NCI-H1417 (cell line): ENCODE results near the gene WDR75.

ENCODE experiments used
- DNase-seq, 3 experiments: peaks; one replicate each; lab custom pipeline; 2025; lab: John Stamatoyannopoulos, UW

WDR75 gene

DNA sequence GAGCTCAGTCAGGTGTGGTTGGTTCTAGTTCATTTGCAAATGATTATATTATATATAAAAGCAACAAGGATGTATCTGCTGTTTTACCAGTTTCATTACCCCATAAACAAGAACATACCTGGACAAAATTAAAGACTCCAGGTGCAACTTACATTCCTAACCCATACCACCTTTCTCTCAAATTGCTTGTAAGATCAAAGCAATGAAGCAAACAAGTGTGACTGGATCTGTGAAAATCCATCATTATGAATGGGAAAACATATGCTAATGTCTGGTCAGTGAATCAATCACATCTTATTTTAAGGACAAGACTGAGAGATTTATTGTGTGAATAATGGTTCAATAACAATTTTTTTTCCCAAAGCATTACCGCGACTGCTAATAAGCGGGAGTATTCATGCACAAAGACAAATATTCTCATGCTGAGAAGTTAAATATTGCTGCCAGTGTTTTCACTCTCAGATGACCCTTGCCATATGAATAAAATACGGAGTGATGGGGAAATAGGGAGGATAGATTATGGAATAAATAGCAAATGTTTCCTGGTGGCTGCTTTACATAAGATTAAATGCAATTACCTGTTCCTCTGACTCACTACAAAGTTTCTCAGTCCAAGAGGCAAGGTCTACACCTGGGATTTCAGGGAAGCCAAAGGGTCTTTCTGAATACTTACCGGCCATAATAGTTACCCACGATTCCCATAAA is 59.3 kb downstream of the WDR75 start:
- peak in 2 of 3 experiments; percentile 28 to 75 for DNase-seq

DNA sequence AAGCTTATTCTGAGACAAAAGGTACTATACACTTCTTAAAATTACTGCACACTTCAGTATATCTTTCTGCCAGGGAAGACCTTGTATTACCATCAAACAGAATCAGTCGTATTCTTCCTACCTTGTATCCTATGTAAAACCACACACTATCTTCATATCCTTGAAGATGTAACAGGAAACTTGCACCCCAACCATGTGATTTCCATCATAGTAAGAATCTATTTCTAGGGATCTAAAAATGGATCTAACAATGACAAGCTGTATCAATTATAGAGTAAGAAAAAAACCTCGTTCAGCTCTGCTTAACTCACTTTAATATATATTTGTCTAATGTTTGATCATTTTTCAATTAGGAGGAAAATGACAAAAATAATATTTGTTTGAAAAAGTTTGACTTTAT is 60.2 kb downstream of the WDR75 start:
- DNase-seq: no peak

GRCh38 chr2:189502714-189503113 is 61.4 kb downstream of the WDR75 start:
- DNase-seq: no peak

GRCh38 chr2:189504238-189504637 is 63.0 kb downstream of the WDR75 start:
- no peak for DNase-seq

DNA sequence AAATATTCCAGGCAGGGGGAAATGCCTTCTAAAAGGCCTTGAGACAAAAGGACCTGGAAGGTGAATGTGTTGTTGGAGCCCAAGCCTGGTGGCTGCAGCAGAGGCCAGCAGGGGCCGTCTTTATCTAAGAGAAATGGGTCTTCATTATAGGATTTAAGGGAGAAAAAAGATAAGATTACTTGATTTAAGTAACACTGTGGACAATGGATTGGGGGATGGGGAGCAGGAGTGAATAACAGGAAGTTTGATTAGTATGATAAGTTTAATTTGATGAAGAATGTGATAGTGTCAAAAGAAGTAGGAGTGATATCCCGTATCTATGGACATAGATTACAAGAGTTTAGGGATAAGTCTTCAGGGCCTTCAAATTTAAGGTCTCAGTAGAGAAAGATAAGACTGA is 64.2 kb downstream of the WDR75 start:
- DNase-seq: no peak

- DNase-seq: no peak
These were observed 65.3 kb downstream of the WDR75 start for GRCh38 chr2:189506514-189506976.

- no peak for DNase-seq
These were observed 70.1 kb downstream of the WDR75 start for GRCh38 chr2:189511210-189511959.

GRCh38 chr2:189511960-189512319 is 70.7 kb downstream of the WDR75 start:
- DNase-seq: no peak

GRCh38 chr2:189512879-189513278 is 71.6 kb downstream of the WDR75 start:
- no peak for DNase-seq

DNA sequence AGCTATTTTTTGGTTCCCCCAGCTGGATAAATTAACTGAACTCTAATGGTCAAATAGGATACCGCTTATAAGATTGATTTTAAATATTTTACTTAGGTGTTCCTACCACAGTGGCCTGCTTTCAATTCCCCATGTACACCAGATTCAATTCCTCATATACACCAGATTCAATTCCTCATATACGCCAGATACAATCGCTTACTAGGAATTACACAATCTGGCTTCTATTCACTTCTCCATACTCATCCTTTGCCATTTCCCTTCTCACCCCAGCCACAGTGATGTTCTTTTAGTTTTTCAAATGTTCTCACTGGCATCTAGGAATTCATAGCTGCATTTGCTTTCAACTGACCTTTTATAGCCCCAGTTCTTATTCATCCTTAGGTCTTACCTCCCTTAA is 72.8 kb downstream of the WDR75 start:
- no peak for DNase-seq

- DNase-seq: no peak
These were observed 74.0 kb downstream of the WDR75 start for GRCh38 chr2:189515264-189515663.

DNA sequence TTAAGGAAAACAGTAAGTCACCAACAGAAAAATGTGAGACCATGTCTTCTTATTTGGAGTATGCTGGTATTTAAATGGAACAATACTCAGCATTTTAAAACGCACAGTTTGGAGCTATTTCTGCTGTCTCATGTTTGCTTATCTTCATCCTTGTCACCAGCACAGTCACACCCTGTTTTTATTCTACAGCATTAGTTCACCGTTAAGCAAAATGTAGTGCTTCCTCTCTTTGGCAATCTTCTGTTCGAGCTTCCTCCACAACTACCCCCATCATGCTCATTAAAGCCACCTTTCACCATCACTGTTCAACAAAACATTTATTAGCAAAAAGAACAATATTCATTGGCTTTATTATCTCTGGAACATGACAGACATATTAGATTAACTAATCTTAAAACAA is 75.3 kb downstream of the WDR75 start:
- no peak for DNase-seq

- no peak for DNase-seq
These were observed 76.7 kb downstream of the WDR75 start for GRCh38 chr2:189517847-189518535.

- DNase-seq: no peak
These were observed 78.5 kb downstream of the WDR75 start for GRCh38 chr2:189519631-189520387.

DNA sequence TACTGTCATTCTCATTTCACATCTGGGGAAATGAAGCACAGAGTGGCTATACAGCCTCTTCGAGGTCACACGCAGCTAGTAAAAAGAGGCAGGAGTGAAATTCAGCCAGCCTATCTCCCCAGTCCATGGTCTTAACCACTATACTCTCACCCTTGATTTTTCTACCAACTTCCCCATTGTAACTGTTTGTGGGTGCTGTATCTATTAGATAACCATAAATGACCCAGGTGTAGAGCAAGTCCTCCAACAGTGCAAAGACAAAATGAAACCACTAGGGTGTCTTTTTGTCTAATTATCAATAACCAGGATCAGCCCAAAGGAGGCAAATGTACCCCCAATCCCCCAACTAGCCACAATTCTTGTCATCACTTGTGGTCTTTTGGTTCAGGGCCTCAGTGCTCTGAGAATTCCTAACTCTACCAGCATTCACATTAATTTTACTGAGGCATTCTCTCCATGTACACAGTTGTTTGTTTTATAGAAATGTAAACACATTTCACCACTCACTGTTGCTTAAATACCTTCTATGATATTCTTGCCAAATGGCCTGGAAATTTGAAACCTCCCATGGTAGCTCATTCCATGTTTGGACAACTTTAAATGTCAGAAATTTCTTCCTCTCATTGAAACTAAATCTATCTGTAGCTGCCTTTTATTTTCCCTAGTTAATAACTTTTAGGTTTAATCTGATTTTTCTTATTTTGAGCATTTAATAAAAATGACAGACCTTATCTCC is 80.6 kb downstream of the WDR75 start:
- no peak for DNase-seq

GRCh38 chr2:189522435-189523151 is 81.3 kb downstream of the WDR75 start:
- DNase-seq: no peak

DNA sequence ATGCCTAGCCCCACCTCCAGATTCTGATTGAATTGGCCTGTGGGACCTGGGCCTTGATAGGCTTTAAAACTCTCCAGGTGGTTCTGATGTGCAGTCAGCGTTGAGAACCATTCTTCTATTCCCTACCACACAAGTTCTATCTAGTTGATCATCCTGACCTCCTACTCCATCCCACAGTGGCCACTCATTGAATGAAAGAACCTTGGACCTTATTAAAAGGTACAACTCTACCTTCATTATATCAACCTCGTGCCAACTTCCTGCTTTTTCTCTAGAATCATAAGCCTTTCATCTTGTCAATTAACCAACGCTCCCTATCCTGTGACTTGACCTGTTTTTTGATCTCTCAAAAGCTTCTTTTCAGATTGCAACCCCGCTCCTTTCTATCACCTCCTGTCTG is 83.5 kb downstream of the WDR75 start:
- no peak for DNase-seq
